NB4 (cell line): Measurements from ENCODE around the gene SFXN5.
A peak's percentile ranks its signal among the peaks of the same experiment; 100 is the strongest.
"Not testable (repeated sequence)": the region's sequence is repeated elsewhere in the genome, so short reads cannot be mapped to it uniquely, and the experiment has no call there.

ENCODE experiments used
- DNase-seq: peaks from one replicate; pipeline ENCODE4 v3.0.0; 2010; ENCODE audit warnings: low read depth
- H3K4me3 ChIP-seq: one replicate; pipeline ENCODE4 v1.5.1; 2011; ENCODE audit warnings: mild to moderate bottlenecking, low read depth, low read length, moderate library complexity
- CTCF ChIP-seq: IDR thresholded peaks from one replicate; pipeline ENCODE4 v1.5.1; 2012; ENCODE audit warnings: low read depth, low read length
- MAX ChIP-seq: IDR thresholded peaks from 2 replicates; pipeline ENCODE4 v1.6.1; 2011; ENCODE audit warnings: low read depth, low read length
- MYC ChIP-seq: IDR thresholded peaks from 2 replicates; pipeline ENCODE4 v1.6.1; 2011; ENCODE audit warnings: low read depth, low read length
- POLR2A ChIP-seq: IDR thresholded peaks from 2 replicates; pipeline ENCODE4 v1.6.1; 2011; ENCODE audit warnings: mild to moderate bottlenecking; ENCODE audit not compliant: insufficient read length; ENCODE audit errors: extremely low read depth

SFXN5 gene

GRCh38 chr2:73070643-73071359 lies 711 bp downstream of the SFXN5 start:
- H3K4me3 ChIP-seq: peak overlapping the region; percentile 75
- peak; percentile 71 for DNase-seq
- TF ChIP-seq MAX (no peak), CTCF (no peak), POLR2A (no peak), MYC (no peak; the same call in 1 of the 2 replicates)

- DNase-seq: peak; percentile 62
- TF ChIP-seq POLR2A (no peak), MAX (no peak), MYC (no peak), CTCF (no peak)
- peak overlapping the region; percentile 75 for H3K4me3 ChIP-seq
Measured at GRCh38 chr2:73069855-73070642, 1.5 kb downstream of the SFXN5 start.

GRCh38 chr2:73069041-73069854 lies 2.3 kb downstream of the SFXN5 start:
- TF ChIP-seq CTCF (no peak), POLR2A (no peak), MAX (no peak), MYC (no peak)
- peak overlapping the region; percentile 75 for H3K4me3 ChIP-seq
- DNase-seq: peak; percentile 68

GRCh38 chr2:73068147-73068546 lies 3.4 kb downstream of the SFXN5 start:
- DNase-seq: no peak
- TF ChIP-seq MYC (no peak), MAX (no peak), POLR2A (no peak), CTCF (no peak)
- no peak overlapping the region for H3K4me3 ChIP-seq

- H3K4me3 ChIP-seq: no peak overlapping the region
- TF ChIP-seq POLR2A (no peak), MYC (no peak), MAX (no peak), CTCF (no peak)
- DNase-seq: no peak
Measured at GRCh38 chr2:73067043-73067442, 4.5 kb downstream of the SFXN5 start.

GRCh38 chr2:73065070-73065469 lies 6.4 kb downstream of the SFXN5 start:
- not testable (repeated sequence) for H3K4me3 ChIP-seq, DNase-seq
